Adrenal gland (tissue), 5 donors: ENCODE measurements around the gene RTN4.

Experiments used
- CTCF ChIP-seq, 6 experiments: fragments of 450-650 bp in 4 of 6; fragments of 200-600 bp in 2 of 6; sonication (generic) in 1 of 6; IDR thresholded peaks; 1 replicate in 5 of 6; 2 replicates in 1 of 6; pipeline versions ENCODE4 v1.5.1 to v1.8.0; 2016 to 2021; ENCODE audit warnings: antibody characterized with exemption in 6 of 6, mild to moderate bottlenecking in 2 of 6, moderate library complexity in 1 of 6
- POLR2A ChIP-seq, 2 donors: fragments of 450-650 bp; IDR thresholded peaks; one replicate each; pipeline ENCODE4 v1.6.1; 2017; ENCODE audit warnings: antibody characterized with exemption in 2 of 2, mild to moderate bottlenecking in 2 of 2, moderate library complexity in 1 of 2
- donor health status: DM: no; HTN: no; CAD: no.

GRCh38 chr2:54924121-54924520 lies 126.1 kb downstream of the RTN4 start:
- TF ChIP-seq POLR2A (IDR thresholded peaks at IDR 0.05) (no peak), CTCF (IDR thresholded peaks at IDR 0.05) (no peak)
